GM10266 (cell line): ENCODE data around the gene SERBP1.
"Not testable (repeated sequence)": the region's sequence is repeated elsewhere in the genome, so short reads cannot be mapped to it uniquely, and the experiment has no call there.

Experiments used
- DNase-seq: peaks from one replicate; pipeline ENCODE4 v3.0.0; 2012; ENCODE audit errors: extremely low spot score
- CTCF ChIP-seq: IDR thresholded peaks from 2 replicates; pipeline ENCODE4 v1.5.1; 2012; ENCODE audit warnings: mild to moderate bottlenecking, low read depth; ENCODE audit not compliant: control insufficient read depth, insufficient read depth; ENCODE audit errors: missing control alignments

The SERBP1 gene

GRCh38 chr1:67427465-67427864 is 2.7 kb downstream of the SERBP1 start:
- no peak for DNase-seq
- no peak for TF ChIP-seq CTCF

GRCh38 chr1:67420835-67421492 is 9.2 kb downstream of the SERBP1 start:
- TF ChIP-seq CTCF = no peak
- no peak for DNase-seq

GRCh38 chr1:67418839-67419586 is 11.2 kb downstream of the SERBP1 start:
- no peak for TF ChIP-seq CTCF
- DNase-seq = no peak

GRCh38 chr1:67417733-67418132 is 12.5 kb downstream of the SERBP1 start:
- not testable (repeated sequence) for DNase-seq

GRCh38 chr1:67415041-67415440 is 15.2 kb downstream of the SERBP1 start:
- TF ChIP-seq CTCF = no peak
- no peak for DNase-seq

- no peak for DNase-seq
- no peak for TF ChIP-seq CTCF
Measured at GRCh38 chr1:67414574-67414973, 15.6 kb downstream of the SERBP1 start.

- not testable (repeated sequence) for DNase-seq
Measured at GRCh38 chr1:67413101-67413500, 17.1 kb downstream of the SERBP1 start.

GRCh38 chr1:67408148-67408547 is 22.1 kb downstream of the SERBP1 start:
- DNase-seq = no peak
- no peak for TF ChIP-seq CTCF
